Activated CD4-positive, CD25-positive, alpha-beta regulatory T cell treated with anti-CD3 and anti-CD28 coated beads, Interleukin-2, amount 50 U/mL, for 16 hours (primary cell): ENCODE results near the gene S100A8.
A peak's percentile ranks its signal among the peaks of the same experiment; 100 is the strongest.

Experiments used
- DNase-seq: peaks from one replicate; pipeline ENCODE4 v3.0.0-alpha.2; 2020; ENCODE audit warnings: low read depth, low spot score

Gene S100A8

GRCh38 chr1:153362187-153362775 lies 28.6 kb downstream of the S100A8 start:
- DNase-seq = no peak

- no peak for DNase-seq
Measured at GRCh38 chr1:153361480-153362109, 29.3 kb downstream of the S100A8 start.

GRCh38 chr1:153360592-153361479 lies 30.0 kb downstream of the S100A8 start:
- DNase-seq = no peak

- no peak for DNase-seq
Measured at GRCh38 chr1:153360190-153360589, 30.7 kb downstream of the S100A8 start.

- DNase-seq = no peak
Measured at GRCh38 chr1:153359241-153359640, 31.6 kb downstream of the S100A8 start.

- DNase-seq = no peak
Measured at GRCh38 chr1:153358691-153358975, 32.2 kb downstream of the S100A8 start.

GRCh38 chr1:153357853-153358690 lies 32.8 kb downstream of the S100A8 start, which contains the start of gene S100A9:
TSS of gene S100A9 (plus strand) at chr1:153357854. CDS start at chr1:153358284, 430 bp downstream.
- DNase-seq = no peak

- DNase-seq = no peak
Measured at GRCh38 chr1:153357076-153357852, 33.6 kb downstream of the S100A8 start.

GRCh38 chr1:153356392-153357075 lies 34.3 kb downstream of the S100A8 start:
- no peak for DNase-seq

- no peak for DNase-seq
Measured at GRCh38 chr1:153355445-153356071, 35.3 kb downstream of the S100A8 start.

- DNase-seq = no peak
Measured at GRCh38 chr1:153354515-153355193, 36.2 kb downstream of the S100A8 start.

GRCh38 chr1:153353226-153353947 lies 37.5 kb downstream of the S100A8 start:
- DNase-seq = no peak

GRCh38 chr1:153352523-153352922 lies 38.4 kb downstream of the S100A8 start:
- DNase-seq = peak; percentile 52

- DNase-seq = no peak
Measured at GRCh38 chr1:153350321-153350957, 40.4 kb downstream of the S100A8 start.

GRCh38 chr1:153349363-153350320 lies 41.2 kb downstream of the S100A8 start:
- DNase-seq = no peak

- no peak for DNase-seq
Measured at GRCh38 chr1:153348511-153349362, 42.1 kb downstream of the S100A8 start, which contains the start of gene PGLYRP4. TSS of gene PGLYRP4 (minus strand) at chr1:153348841. CDS start at chr1:153347932, 909 bp downstream.
